NCI-H2227 treated with DMSO at 0.1 percent for 48 hours (cell line): Measurements from ENCODE around the gene C11orf21.

ENCODE experiments used
- DNase-seq: peaks from one replicate; lab custom pipeline; 2025; lab: John Stamatoyannopoulos, UW

The C11orf21 gene

DNA sequence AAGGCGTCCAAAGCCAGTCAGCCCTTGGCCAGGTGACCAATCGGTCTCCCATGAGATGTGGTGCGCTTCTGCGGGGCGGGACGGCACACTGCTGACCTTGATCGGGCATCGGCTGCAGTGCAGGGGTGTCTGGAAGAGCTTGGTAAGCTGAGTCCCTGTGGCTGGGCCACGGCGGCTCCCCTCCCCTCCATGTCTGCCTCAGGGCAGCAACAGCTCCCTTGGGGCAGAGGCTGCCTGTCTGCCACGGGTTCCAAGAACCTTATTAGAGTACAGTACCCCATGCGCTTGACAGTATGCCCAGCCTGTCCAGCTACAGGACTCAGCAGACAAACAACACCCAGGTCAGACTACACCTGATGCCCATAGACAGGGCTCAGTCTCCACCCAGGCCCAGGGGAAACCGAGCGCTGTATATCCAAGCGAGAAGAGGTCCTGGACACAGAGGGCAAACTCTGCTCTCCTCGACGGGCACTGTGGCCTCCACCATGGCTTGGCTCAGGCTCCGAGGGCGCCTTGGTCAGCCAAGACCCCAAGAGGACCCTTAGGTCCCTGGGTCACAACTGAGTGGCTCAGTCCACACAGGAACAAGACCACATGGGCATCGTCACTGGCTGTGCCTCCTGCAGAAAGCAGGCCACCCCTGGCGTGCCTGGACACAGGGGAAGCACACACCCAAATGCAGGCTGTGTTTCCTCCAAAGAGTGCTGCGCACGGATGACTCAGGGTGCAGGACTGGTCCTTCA is 19.0 kb upstream of the C11orf21 start:
- no peak for DNase-seq

DNA sequence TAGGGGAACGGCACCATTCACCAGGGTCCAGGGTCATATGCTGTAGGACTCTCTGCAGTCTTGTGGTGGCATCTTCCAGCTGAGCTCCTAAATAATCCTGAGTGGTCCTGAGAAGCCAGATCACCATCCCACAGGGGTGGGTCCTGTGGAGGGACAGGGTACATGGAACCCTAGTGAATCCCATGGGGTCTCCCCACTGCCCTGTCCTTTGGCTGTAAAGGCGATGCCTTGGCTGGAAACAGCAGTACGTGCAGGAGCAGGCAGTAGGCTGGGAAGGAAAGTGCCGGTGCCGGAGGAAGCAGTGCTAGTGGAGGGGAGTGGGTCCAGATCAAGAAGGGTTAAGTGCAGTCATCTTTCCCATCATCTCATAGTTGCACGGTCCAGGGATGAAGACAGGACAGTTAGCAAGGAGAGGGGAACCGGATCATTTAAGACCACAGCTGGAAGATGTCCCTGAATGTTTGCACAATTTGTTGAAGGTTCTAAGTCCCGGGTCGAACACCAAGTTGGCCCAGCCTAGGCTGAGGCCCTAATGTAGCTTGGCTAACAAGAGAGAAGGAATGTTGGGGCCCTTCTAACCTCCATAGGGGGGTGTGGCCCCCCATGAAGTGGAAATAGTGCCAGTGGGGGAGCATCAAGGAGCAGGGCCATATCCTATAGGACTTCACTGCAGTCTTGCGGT is 18.2 kb upstream of the C11orf21 start:
- DNase-seq: no peak

DNA sequence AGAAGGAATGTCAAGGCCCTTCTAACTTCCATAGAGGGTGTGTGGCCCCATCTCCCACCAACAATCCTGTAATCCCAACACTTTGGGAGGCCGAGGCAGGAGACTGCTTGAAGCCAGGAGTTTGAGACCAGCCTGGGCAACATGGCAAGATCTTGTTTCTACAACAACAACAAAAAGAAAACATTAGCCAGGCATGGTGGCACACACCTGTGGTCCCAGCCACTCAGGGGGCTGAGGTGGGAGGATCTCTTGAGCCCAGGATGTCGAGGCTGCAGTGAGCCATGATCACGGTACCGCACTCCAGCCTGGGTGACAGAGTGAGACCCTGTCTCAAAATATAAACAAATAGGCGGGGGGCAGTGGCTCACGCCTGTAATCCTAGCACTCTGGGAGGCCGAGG is 17.0 kb upstream of the C11orf21 start:
- no peak for DNase-seq

DNA sequence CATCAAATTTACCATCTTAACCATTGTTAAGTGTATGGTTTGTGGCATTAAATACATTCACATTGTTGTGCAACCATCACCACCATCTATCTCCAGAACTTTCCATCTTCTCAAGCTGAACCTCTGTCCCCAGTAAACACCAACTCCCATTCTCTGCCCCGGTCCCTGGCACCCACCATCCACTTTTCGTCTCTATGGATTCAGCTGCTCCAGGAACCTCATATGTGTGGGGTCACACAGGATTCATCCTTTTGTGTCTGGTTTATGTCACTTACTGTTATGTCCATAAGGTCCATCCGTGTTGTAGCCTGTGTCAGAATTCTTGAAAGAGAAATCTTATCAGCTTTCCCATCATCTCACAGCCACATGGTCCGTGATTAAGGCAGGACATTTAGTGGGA is 16.4 kb upstream of the C11orf21 start:
- DNase-seq: no peak

DNA sequence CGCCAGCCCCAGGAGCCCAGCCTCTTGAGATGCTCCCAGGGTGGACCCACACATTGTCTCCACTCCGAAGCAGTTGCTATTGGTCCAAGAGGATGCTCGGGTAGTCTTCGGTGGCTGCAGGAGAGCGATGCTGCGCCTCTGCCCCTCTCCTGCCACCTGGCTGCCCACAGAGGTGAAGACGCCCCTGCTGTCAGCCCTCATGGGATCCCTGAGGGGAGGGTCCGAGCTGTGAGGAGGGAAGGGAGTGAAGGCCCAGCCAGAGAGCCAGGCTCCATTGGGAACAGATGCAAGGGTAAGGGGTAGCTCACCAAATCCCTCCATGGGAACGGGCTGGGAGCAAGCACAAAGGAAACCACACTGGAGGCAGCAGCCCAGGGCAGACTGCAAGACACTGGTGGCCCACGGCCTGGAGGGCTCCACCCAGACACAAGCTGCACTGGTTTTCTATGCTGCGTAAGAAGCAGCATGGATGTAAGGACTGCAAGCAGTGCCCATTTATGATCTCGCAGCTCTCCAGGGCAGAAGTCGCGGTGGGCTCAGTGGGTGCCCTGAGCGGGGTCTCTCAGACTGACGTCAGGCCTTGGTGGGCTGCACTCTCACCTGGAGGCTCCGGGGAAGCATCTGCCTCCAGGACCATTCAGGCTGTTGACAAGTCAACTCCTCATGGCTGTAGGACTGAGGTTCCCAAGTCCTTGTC is 15.8 kb upstream of the C11orf21 start:
- no peak for DNase-seq

DNA sequence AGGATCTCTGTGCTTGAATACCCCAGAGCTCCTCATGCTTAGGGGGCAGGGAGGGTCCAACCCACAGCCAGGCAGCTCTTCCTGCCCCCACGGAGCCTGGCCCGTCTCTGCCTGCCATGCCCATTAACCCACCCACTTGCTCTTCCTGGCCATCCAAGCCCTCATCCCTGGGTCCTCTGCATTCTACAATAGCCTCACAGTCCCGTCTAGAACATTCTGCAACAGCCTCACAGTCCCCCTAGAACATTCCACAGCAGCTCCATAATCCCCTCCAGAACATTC is 15.2 kb upstream of the C11orf21 start:
- DNase-seq: no peak

DNA sequence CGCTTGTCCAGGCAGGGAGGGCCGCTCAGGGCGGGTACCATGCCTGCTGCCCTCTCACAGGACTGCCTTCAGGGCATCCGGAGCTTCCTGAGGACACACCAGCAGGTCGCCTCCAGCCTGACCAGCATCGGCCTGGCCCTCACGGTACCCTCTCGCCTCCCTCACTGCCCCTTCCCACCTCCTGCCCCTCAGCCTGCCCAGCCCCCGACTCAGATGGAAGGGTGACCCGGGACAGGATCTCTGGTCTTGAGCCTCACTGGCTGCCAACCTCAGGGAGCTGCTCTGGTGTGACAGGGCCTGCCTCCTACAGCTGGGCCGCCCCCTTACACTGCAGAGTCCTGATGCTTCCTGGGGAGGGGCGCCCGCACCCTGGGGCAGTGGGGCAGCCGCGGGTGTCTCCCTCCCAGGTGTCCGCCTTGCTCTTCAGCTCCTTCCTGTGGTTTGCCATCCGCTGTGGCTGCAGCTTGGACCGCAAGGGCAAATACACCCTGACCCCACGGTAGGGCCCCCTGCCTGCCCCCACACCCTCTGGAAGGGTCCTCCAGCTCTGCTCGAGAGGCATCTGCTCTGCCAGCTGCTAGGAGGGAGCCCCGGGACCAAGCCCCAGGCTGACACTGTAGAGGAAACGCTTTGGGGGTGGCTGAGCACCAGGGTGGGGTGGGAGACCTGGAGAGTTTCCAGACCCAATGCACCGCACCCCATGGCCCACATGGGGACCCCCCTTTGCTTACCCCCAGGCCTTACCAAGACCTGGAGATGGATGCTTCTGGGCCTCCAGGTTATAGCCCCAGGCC is 14.6 kb upstream of the C11orf21 start:
- no peak for DNase-seq

DNA sequence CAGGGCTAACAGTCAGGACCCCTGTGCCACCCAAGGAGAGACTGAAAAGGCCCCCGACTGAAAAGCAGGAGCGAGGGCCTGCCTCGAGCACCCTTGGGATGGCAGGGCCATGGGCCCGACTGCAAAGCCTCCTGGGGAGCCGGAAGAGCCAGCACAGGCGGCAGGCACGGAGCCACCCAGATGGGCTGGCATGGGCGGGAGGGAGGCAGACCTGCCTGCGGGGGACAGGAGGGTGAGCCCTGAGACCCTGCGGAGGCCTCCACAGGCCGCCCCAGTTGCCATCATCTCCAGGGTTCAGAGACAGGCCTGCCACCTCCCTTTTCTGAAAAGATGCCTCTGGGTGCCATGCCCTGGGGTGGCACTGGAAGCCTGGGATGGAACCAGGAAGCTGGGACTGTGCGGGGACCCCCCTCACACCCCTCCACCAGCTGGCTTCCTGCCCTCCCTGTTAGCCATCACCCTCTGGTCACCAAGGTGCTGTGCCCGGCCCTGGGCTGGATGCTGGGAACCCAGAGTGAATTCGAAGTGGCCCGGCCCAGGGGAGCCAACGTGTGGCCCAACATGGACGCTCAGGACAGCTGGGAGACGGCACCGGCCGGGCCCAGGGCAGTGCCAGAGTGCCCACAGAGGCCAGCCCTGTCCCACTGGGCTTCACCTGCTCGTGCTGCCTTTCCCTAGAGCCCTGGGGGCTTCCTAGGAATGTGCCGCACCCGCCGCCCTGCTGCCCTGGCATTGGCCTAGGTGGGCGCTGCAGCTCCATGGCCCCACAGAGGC is 13.9 kb upstream of the C11orf21 start:
- DNase-seq: no peak

DNA sequence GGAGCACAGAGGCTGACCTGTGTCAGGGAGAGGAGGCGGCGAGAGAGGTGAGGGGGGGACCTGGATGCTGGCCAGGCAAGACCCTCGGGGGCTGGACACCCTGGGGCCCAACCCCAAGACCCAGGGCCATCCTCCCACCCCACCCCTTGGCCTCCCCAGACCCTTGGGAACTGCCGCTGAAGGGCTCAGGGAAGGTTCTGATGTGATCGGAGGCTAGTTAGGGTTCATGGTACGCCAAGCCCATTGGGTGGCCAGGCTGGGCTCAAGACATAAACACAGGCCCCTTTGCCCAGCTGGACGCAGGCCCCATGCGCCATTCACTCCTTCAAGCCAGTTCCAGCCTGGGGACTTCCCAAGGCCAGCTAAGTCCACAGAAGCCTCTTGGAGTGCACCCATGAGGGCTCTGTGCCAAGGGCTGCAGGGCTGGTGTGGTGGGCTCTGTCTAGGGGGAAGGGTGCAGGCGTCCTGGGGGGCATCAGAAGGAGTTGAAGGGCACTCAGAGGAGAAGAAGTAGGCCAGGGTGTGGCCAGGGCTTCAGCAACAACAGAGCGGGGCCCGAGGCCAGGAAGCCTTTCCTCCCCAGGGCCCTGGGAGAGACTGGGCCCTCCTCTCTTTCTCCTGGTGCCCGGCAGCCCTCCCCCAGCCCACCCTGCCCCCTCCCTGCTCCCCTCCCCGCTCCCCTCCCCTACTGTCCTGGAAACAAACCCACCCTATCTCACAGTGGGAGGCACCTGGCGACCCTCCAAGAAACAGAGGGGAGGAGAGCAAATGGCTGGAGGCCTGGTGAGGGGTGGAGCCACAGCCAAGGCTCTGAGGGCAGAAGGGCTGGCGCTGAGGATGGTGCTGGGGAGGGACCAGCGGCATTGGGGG is 13.0 kb upstream of the C11orf21 start:
- peak; percentile 1 for DNase-seq

DNA sequence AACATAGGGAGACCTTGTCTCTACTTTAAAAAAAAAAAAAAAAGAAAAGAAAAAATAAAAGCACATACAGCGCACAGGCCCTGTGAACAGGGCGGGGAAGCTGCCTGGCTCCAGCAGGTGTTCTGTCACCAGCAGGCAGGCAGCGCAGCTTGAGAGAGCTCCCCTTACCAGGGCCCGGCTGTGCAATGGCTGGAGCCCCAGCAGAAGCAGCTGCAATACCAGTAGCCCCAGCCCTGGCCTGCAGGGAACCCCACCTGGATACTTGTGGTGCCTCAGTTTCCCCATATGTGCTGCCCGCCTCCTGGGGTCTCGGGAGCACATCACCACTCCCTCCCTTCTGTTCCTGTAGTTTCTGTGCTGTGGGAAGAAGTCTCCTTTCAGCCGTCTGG is 12.4 kb upstream of the C11orf21 start:
- no peak for DNase-seq

DNA sequence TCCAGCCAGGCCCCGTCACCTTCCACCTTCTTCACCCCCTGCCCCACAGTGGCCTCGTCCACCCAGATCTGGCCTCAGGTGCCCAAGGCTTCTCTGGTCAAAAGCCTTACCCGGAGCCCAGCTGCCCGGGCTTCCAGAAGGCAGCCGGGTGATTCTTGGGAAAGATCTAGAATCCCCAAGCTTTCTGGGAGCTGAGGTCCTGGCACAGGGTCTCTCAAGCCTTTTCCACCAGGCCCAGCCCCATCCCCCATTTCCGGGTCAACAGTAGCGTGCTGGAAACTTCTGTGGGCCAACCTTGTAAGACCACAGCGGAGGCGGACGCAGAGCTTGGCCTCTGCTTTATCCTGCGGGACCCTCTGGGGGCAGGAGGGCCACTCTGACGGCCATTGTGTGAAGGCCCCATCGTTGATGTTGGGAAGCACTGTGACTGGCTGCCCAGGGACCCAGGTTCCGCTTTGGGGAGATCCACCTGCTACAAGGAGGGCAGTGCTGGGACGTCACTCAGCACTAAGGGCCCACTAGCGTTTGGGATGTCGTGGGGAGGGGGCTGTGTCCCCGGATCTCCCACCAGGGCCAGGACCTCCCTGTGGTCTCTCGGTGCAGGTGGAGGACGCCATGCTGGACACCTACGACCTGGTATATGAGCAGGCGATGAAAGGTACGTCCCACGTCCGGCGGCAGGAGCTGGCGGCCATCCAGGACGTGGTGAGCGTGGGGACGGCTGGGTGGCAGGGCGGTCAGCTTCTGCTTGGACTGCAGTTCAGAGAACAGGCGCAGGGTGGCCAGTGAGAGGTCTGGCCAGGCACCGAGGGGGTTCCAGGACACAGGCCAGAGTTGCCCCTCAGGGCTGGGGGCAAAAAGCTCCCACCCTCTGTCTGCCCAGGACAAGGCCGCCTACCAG is 11.6 kb upstream of the C11orf21 start:
- DNase-seq: no peak

DNA sequence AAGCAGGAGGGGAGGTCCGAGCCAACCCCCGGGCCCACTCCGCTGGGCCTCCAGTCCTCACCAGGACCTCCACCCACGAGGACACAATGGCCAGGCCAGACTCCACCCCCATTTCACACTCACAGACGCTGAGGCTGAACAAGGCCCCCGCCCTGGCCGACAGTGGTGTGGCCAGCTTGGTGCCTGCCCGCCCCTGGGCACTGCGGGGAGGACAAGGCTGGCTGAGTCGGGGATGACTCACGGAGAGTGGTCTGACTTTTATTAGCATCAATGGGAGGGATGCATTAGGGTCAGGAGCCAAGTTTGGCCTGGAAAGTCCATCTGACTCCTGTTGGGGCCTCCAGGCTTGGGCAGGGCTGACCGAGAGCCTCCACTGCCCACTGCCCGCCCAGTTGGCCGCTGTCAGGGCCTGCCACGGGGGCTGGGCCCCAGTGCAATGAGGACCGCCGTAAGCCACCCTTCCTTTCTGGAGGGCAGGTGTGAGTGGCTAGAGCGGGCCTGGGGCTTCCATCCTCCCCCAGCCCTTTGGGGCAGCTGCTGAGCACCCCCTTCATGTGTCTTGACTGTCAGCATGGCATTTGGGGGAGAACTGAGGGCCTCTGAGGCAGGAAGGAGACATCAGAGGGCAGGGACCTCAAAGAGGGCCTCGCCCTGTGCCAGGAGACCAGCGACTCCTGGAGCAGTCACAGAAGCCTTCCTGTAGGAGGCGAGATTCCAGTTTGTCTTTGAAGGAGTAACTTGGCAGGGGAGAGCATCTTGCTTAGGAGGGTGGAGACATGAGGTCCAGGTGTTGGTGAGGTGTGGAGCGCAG is 10.7 kb upstream of the C11orf21 start:
- no peak for DNase-seq

DNA sequence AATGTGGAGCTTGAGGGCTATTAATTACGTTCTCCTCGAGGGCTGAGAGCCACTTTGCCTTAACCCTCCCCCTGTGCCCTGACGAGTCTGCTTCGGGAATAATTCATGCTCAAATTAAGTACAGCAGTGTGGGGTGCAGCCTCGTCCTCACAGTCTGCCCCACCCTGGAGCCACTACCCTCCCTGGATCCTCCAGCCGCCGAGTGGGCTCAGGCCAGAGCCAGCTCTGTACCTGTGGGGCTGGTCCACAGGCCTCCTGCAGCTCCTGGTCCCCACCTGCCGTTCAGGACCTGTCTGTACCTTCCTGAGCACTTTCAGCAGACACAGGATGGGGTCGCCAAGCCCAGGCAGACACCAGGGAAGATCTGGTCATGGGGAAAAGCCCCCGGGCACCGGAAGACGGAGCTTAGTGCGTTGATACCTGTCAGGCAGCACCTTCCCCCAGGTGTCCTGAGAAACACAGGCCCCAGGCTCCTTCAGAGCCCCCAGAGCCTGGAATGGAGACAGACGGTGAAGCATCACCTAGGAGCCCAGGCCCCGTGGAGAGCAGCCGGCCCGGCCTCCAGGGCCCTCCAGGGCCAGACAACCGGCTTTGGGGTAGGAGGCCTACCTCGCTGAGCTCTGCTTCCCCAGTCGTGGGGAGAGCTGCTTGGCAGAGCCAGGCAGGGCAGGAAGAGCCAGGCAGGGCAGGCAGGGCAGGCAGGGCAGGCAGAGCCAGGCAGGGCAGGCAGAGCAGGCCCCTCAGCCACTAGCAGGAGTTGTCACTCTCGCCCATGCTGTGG is 9.8 kb upstream of the C11orf21 start:
- peak; percentile 2 for DNase-seq

DNA sequence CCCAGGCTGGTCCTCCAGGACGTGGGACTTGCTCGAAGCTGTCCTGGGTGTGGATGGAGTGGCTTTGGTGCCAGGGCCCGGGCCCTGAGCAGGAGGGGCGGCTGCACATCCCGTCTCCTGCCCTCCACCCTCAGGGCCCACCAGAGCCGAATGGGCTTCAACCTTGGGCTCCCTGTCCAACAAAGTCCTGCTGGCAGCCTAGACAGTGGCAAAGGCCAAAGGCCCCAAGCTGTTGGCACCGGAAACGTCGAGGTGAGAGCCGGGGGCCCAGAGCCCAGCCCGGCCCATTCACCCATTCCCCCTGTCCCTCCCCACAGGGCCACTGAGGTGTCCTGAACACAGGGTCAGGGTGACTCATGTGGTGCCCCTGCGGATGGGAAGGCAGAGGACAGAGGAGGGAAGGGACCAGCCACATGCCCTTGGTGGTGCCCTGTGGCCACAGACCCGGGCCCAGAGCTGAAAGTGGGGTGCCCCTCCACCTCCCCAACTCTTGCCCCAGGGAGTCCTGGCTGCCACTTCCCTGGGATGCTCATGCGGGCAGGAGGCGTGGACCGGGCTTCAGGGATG is 9.2 kb upstream of the C11orf21 start:
- no peak for DNase-seq

DNA sequence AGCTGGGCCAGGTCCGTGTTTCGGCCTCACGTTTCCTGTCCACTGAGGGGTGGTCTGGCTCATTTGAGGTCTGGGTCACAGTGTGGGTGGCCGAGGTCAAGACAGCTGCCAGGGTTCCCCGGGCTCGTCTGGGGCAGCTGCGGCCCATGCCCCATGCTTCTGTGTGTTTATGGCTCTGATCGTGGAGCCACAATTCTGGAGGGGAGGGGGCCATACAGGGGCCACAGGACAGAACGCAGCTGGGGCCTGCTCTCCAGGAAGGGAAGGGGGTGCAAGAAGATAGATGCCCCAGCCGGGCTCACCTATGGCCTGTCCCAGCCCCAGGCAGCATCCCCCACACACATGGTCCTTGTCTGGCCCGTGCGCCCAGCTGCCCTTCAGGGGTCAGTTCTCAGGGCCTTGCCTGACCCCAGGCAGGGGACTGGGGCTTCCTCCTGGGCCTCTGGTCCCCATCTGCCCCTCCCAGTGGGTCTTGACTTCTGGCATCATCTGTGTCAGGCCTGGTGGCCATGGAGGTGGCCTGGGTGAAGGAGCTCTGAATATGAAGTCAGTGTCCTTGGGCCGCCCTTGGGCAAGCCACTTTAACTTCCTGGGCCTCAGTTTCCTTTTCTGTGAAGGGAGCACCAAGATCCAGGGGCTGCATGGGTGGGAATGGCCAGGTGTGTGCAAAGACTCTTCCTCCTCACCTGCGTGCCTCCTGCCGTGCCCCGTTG is 8.5 kb upstream of the C11orf21 start:
- DNase-seq: no peak

DNA sequence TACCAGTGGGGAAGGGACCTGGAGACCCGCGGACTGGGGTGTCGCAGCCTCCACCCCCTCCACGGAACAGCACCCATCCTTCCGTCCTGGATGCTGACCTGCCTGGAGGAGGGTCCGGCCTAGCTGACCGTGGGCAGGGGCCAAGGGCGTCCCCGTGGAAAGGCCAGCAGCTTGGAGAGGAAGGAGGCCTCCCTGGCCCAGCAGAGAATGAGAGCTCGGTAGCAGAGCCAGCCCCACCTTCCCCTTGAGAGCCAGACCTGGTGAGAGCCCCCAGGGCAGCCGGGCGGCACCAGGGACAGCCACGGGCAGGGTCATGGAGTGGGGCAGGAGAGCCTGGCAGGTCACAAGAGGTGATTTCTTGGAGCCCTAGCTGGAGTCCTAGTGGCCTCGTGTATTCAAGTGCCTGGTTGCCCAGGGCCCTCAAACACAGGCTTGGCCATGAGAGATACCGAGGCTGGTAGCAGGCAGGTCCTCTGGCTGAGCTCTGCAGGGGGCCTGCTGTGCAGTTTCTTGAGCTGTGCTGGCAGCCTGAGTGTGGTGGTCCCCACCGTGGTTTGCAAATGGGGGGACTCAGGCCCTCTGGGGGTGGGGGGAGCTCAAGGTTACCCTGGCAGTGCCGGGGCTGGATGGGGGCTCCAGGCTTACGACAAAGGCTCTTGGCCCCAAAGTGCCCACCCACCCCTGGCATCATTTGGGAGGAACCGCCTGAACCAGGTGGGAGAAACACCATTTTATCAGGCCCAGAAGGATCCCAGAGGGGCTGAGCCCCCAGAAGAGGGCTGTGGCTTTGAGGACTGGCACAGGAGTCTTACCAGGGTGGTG is 7.7 kb upstream of the C11orf21 start:
- DNase-seq: no peak
